HG03342 (cell line): ENCODE measurements around the gene MYPN.
"Not testable (repeated sequence)": the region's sequence is repeated elsewhere in the genome, so short reads cannot be mapped to it uniquely, and the experiment has no call there.

Experiments
- ATAC-seq: cut with Tn5 transposase; IDR thresholded peaks from one replicate; pipeline ENCODE4 v1.9.1; 2021; ENCODE audit warnings: mild to moderate bottlenecking, moderate library complexity; ENCODE audit not compliant: unreplicated experiment

MYPN gene, protein sequence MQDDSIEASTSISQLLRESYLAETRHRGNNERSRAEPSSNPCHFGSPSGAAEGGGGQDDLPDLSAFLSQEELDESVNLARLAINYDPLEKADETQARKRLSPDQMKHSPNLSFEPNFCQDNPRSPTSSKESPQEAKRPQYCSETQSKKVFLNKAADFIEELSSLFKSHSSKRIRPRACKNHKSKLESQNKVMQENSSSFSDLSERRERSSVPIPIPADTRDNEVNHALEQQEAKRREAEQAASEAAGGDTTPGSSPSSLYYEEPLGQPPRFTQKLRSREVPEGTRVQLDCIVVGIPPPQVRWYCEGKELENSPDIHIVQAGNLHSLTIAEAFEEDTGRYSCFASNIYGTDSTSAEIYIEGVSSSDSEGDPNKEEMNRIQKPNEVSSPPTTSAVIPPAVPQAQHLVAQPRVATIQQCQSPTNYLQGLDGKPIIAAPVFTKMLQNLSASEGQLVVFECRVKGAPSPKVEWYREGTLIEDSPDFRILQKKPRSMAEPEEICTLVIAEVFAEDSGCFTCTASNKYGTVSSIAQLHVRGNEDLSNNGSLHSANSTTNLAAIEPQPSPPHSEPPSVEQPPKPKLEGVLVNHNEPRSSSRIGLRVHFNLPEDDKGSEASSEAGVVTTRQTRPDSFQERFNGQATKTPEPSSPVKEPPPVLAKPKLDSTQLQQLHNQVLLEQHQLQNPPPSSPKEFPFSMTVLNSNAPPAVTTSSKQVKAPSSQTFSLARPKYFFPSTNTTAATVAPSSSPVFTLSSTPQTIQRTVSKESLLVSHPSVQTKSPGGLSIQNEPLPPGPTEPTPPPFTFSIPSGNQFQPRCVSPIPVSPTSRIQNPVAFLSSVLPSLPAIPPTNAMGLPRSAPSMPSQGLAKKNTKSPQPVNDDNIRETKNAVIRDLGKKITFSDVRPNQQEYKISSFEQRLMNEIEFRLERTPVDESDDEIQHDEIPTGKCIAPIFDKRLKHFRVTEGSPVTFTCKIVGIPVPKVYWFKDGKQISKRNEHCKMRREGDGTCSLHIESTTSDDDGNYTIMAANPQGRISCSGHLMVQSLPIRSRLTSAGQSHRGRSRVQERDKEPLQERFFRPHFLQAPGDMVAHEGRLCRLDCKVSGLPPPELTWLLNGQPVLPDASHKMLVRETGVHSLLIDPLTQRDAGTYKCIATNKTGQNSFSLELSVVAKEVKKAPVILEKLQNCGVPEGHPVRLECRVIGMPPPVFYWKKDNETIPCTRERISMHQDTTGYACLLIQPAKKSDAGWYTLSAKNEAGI (N-terminal part only)

DNA sequence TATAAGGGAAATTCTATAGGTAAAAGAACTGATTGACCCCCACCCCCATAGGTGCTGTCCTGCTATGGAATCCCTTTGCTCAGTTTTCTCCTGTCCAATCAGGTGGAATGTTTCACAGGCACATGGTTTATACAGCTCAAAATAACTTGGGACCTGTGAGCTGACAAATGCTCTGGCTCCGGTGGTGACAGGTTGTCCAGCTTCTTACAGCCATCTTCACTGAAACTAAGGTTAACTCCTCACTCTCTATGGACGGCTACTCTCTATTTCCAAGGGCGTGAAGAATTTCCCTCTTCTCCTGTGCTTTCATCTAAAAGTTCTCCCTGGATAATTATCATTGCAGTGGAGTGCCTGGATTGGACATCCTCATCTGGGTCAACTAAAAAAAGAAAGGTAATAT is at the start of gene MYPN:
Gene MYPN, plus strand, starts transcription at position 158 of the 400 bp plus-strand sequence. CDS start 11,951 bp downstream, outside the sequence.
- no peak for ATAC-seq

- ATAC-seq, result no peak
These were observed 42.3 kb upstream of the MYPN start for GRCh38 chr10:68067029-68067428.

- no peak for ATAC-seq
These were observed 41.8 kb upstream of the MYPN start for GRCh38 chr10:68067508-68067907.

DNA sequence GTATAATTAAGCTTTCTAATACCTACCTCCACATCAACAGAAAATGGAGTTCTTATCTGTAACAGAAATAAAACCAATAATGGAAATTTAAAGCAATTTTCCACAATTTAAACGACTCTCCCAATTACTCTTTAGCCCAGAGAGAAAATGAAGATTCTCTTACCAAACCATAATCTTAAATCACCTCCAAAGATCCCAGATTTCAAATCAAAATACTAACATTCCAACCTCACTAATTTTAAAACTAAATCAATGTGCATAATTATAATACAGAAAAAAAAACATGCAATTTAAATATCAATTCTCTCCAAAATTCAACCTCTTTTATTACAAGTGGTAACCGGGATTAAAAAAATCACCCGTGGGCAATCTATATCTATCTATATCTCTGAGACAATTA is 35.7 kb upstream of the MYPN start:
- no peak for ATAC-seq

DNA sequence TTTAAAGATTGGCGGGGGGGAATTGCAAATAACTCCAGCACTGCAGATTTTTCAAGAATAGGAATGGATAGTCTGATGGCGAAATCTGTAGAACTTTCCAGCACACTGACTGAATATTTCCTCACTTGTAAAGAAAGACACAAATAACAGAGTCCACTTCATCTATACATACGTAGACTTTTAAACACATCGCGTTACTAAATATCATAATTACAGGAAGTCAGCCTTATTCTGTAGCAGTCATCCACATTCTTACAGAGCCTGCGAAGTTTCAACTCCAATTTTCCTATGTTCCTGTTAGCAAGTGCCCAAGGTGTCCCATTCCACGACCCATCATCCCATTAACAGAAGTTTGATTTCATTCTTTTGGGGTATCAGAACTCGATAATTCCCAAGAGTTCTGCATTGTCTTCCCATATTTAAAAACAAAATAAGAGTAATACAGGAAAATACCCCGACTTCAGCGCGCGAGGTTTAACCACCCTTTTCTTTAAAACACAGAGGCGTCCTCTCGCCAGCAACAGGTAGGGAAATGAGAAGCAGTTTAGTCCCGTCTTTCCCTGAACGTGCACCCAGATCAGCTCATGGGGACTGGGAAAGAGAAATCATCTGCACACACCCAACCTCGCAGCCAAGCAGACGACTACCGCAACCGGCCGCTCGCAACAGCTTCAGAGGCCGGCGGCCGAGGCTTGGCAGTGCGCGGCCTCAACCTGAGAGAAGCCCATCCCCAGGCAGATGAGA is 35.1 kb upstream of the MYPN start:
- no peak for ATAC-seq

DNA sequence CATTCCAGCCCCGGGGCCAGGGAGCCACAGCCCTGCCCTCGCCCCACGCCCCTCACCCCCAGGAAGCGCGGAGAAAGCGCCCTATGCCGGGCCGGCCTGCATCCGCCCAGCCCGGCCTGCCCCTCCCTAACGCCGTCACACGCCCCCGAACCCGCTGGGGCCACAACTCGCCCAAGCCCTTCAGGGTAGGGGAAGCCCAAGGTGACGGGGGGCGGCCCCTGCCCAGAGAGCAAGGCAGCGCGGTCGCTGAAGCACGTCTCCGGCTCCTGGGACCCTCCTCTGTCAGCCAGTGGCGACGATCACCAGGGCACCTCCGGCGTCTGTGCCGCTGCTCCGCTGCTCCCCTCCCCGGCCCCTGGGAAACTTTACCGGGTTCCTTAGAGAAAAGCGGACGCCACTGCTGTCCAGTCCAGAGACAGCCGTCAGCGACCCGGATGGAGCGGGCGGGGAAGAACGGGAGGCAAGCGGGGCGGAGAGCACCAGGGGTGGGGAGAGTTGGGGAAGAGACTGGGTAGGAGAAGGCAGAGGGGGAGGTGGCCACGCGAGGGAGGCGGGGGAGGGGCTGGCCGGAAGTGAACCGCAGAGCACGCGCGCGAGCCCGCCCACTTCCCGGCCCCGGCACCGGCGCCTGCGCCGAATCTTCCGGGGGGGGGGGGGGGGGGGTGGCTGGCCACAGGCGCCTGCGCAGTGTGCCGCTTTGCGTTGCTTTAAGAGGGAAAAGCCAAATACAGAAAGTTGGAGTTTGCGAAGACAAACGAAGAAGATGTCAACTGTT is 34.3 kb upstream of the MYPN start, which contains the start of gene HERC4:
Gene HERC4, minus strand, starts transcription at position 509 of the 775 bp plus-strand sequence. CDS start 2,175 bp downstream, outside the sequence.
- ATAC-seq, result peak; percentile 87

DNA sequence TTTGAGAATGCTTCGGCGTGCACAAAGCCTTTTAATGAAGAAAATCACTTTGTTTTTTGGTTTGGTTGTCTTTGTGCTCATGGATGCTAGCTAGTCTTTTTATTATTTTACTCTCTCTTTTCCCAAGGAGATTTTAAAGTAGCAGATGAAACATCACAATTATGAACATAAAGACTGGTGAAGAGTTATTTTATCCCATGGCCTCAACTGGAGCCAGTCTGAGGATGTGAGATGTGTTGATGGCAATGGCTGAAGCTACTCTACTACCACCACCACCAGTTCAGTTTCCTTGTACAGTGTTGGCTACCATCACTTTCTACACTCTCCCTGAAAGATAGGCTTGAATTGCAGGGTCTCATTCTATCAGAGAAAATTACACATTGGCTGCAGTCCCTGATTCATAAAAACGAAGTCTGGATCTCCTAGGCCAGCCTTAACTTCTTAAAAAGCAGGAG is 33.7 kb upstream of the MYPN start:
- no peak for ATAC-seq

GRCh38 chr10:68076081-68076480 is 33.2 kb upstream of the MYPN start:
- ATAC-seq, result not testable (repeated sequence)

DNA sequence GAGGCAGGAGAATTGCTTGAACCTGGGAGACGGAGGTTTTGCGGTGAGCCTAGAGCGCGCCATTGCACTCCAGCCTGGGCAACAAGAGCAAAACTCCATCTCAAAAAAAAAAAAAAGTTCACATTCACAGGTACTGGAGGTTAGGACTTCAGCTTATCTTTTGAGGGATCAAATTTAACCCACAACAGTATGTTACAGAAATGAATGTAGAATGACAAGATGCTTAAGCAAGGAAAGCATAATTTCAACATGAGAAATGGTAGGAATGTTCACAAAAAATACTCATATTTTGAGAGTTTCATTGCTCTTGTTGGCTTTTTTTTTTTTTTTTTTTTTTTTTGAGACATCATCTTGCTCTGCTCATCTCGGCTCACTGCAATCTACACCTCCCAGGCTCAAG is 32.3 kb upstream of the MYPN start:
- ATAC-seq, result no peak

- ATAC-seq, result no peak
These were observed 29.9 kb upstream of the MYPN start for GRCh38 chr10:68079434-68079833.

DNA sequence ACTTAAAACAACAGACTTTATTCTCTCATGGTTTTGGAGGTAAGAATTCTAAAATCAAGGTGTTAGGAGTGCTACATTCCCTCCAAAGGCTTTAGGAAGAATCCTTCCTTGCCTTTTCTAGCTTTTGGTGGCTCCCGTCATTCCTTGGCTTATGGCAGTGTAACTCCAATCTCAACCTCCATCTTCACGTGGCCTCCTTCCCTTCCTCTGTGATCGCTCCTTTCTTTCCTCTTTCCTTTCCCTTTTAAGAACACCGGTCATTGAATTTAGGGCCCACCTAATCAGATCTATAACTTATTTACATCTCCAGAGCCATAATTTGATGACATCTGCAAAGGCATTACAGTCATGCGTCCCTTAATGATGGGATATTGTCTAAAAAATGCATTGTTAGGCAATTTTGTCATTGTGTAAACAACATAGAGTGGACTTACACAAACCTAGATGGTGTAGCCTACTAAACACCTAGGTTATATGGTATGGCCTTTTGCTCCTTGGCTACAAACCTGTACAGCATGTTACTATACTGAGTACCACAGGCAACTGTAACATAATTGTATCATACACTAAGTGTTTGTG is 28.3 kb upstream of the MYPN start:
- no peak for ATAC-seq

DNA sequence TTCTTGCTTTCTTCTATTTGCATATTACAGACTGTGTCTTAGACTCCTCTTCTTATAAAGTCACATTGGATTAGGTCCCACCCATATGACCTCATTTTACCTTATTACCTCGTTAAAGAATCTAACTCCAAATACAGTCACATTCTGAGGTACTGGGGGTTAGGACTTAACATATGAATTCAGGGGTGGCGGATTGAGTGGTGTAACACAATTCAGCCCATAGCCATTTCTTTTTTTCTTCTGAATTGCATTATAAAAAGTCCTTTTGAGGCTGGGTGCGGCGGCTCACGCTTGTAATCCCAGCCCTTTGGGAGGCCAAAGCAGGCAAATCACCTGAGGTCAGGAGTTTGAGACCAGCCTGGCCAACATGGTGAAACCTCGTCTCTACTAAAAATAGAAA is 27.4 kb upstream of the MYPN start:
- no peak for ATAC-seq

- ATAC-seq, result no peak
These were observed 26.4 kb upstream of the MYPN start for GRCh38 chr10:68082872-68083271.

GRCh38 chr10:68083953-68084352 is 25.3 kb upstream of the MYPN start:
- no peak for ATAC-seq

DNA sequence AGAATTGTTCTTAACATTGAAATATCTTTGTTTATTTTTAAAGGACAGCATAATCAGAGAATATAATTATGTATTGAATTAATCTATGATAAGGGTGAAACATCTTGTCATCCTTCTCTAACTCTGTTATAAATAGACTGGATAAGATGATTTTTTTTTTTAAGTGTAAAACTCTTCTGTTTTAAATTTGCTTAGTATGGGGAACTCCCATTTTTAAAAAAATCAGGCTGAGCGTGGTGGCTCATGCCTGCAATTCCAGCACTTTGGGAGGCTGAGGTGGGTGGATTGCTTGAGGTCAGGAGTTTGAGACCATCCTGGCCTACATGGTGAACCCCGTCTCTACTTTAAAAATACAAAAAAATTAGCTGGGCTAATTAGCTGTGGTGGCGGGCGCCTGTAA is 24.8 kb upstream of the MYPN start:
- no peak for ATAC-seq

- ATAC-seq, result no peak
These were observed 23.3 kb upstream of the MYPN start for GRCh38 chr10:68086011-68086410.

GRCh38 chr10:68086910-68087684 is 22.2 kb upstream of the MYPN start:
- no peak for ATAC-seq

DNA sequence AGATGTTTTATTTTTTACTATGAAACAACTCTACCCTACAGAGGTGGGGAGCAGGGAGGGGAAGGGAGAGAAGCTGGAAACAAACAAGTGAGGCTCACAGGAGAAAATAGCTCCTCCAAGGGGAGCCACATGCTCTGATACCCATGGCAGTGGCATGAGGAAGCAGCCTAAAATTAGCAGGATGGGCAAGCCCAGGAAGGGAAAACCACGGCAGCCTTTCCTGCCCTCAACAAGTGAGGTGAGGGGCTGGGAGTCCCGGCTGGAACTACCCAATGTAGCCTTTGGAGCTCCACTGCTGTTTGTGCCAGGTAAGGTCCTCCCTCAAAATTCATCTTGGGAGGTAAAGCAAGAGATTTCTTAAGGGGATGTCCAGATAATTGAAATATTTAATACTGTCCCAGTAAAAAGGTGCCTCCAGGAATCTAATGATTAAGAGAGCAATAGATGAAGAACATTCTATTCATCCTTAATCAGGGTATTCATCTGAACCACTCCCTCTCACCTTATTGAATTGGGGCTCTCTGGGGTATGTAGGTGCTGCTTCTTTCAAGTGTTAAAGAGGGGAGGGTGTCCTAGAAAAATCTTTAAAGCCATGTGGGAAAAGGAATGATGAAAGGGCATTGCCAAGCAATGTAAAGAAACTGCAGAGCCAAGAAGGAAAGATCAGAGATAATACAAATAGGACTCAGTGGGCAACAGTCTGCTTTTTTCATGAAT is 21.4 kb upstream of the MYPN start:
- no peak for ATAC-seq
